Thoracic aorta (tissue), 2 donors: ENCODE measurements around the gene SLC7A4. TPM values are rescaled to one million over a fixed set of nuclear protein-coding genes. Genes with fewer than 3 reads are reported as not detected.

Experiments used
- ATAC-seq: fragments of 150-250 bp; one replicate; pipeline ENCODE4 v1.8.0; 2017; ENCODE audit warnings: low read depth; ENCODE audit not compliant: insufficient number of reproducible peaks, low FRiP score
- DNase-seq: peaks from one replicate; pipeline ENCODE4 v3.0.0-alpha.2; 2020; ENCODE audit warnings: low spot score
- H3K27ac ChIP-seq, 2 donors: fragments of 200-600 bp; sonication (generic); 1 replicate in 1 of 2; 2 replicates in 1 of 2; pipeline ENCODE4 v1.5.1; 2016; ENCODE audit warnings: mild to moderate bottlenecking in 2 of 2, moderate library complexity in 2 of 2
- H3K27me3 ChIP-seq: fragments of 200-600 bp; sonication (generic); replicated peaks from 2 replicates; pipeline ENCODE4 v1.6.0; 2016; ENCODE audit warnings: mild to moderate bottlenecking; ENCODE audit not compliant: insufficient read depth
- H3K36me3 ChIP-seq: fragments of 200-600 bp; sonication (generic); one replicate; pipeline ENCODE4 v1.5.1; 2016
- H3K4me1 ChIP-seq, 2 donors: fragments of 200-600 bp; sonication (generic); 1 replicate in 1 of 2; 2 replicates in 1 of 2; pipeline versions ENCODE4 v1.5.1 to v1.6.0; 2016; ENCODE audit warnings: low read depth in 2 of 2, mild to moderate bottlenecking in 1 of 2; ENCODE audit not compliant: control insufficient read depth in 1 of 2
- H3K4me3 ChIP-seq: fragments of 200-600 bp; sonication (generic); 2 replicates; pipeline ENCODE4 v1.5.1; 2016; ENCODE audit warnings: mild to moderate bottlenecking
- H3K9me3 ChIP-seq: fragments of 200-600 bp; sonication (generic); 2 replicates; pipeline ENCODE4 v1.5.1; 2016
- CTCF ChIP-seq: fragments of 200-600 bp; sonication (generic); IDR thresholded peaks from one replicate; pipeline ENCODE4 v1.5.1; 2019; ENCODE audit warnings: antibody characterized with exemption
- total RNA-seq, 2 donors: library from RNA; depleted of rRNA; stranded (reverse); fragments of >200 nt; gene quantifications; one replicate each; pipeline versions ENCODE4 v1.1.0 to v1.2.3, GENCODE V29; 2016

Gene SLC7A4
- total RNA-seq, 2 donors from 2014 or later, result 1.2 TPM; not detected in 1

- no peaks in the 10 kb centered on the region for H3K9me3 ChIP-seq
- H3K27ac ChIP-seq, result no peak overlapping the region
- H3K27me3 ChIP-seq, result no peaks in the 10 kb centered on the region
- no peak for TF ChIP-seq CTCF
- DNase-seq, result no peak
- H3K4me3 ChIP-seq, result no peak overlapping the region
- no peak for ATAC-seq
- H3K36me3 ChIP-seq, result peaks cover 49% of the 10 kb centered on the region
- no peaks in the 10 kb centered on the region for H3K4me1 ChIP-seq
Measured at GRCh38 chr22:20992456-20993303, 39.7 kb downstream of the SLC7A4 start.

- Histone ChIP-seq H3K4me3 (no peak overlapping the region), H3K36me3 (peaks cover 50% of the 10 kb centered on the region), H3K27ac (no peak overlapping the region), H3K9me3 (no peaks in the 10 kb centered on the region), H3K4me1 (no peaks in the 10 kb centered on the region), H3K27me3 (no peaks in the 10 kb centered on the region)
- ATAC-seq (no peak), DNase-seq (no peak)
- TF ChIP-seq CTCF, result no peak
Measured at GRCh38 chr22:20992056-20992442, 40.3 kb downstream of the SLC7A4 start.

- H3K4me3 ChIP-seq, result no peak overlapping the region
- no peak for DNase-seq
- ATAC-seq, result no peak
- no peak overlapping the region for H3K27ac ChIP-seq
- H3K9me3 ChIP-seq, result no peaks in the 10 kb centered on the region
- no peaks in the 10 kb centered on the region for H3K27me3 ChIP-seq
- TF ChIP-seq CTCF, result no peak
- H3K36me3 ChIP-seq, result peaks cover 44% of the 10 kb centered on the region
- H3K4me1 ChIP-seq, result no peaks in the 10 kb centered on the region
Measured at GRCh38 chr22:20991252-20992055, 40.9 kb downstream of the SLC7A4 start.

- Histone ChIP-seq H3K4me3 (no peak overlapping the region), H3K4me1 (no peaks in the 10 kb centered on the region), H3K36me3 (peaks cover 39% of the 10 kb centered on the region), H3K9me3 (no peaks in the 10 kb centered on the region), H3K27me3 (no peaks in the 10 kb centered on the region), H3K27ac (no peak overlapping the region)
- TF ChIP-seq CTCF, result no peak
- no peak for ATAC-seq
- no peak for DNase-seq
Measured at GRCh38 chr22:20990184-20991180, 41.9 kb downstream of the SLC7A4 start.
